ENCODE results near the gene ONECUT3. TPM values are rescaled to one million over a fixed set of nuclear protein-coding genes. Genes with fewer than 3 reads are reported as not detected.
"Not testable (repeated sequence)": the region's sequence is repeated elsewhere in the genome, so short reads cannot be mapped to it uniquely, and the experiment has no call there.

ONECUT3 gene
- total RNA-seq, 3 donors from 2014 or later: not detected

- intact Hi-C loops (cut with DNase I, micrococcal nuclease): no loop called here
- H3K4me3 ChIP-seq: no peak overlapping the region
Measured at GRCh38 chr19:1789261-1790041, 36.1 kb downstream of the ONECUT3 start.

DNA sequence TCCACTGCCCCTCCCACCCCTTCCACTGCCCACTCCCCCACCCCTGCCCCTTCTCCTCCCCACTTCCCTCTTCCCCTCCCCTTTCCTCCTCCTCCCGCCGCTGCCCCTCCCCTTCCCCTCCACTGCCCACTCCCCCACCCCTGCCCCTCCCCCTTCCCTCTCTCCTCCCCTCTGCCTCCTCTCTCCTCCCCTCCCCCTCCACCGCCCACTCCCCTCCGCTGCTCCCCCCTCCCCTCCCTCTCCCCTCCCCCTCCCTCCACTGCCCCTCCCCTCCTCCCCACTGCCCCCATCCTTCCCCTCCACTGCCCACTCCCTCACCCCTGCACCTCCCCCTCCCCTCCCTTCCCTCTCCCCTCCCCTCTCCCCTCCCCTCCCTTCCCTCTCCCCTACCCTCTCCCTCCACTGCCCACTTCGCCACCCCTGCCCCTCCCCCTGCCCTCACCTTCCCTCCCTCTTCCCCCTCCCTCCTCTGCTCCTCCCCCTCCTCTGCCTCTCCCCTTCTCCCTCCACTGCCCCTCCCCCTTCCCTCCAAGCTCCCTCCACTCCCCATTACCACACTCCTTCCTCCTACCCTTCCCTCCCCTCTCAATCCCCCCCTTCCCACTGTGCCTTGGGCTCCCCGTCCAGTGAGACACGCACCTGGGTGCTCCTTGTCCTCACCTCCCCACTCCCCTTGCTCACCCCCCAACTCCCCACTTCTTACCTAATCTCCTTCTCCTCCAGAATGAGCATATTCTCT lies 36.9 kb downstream of the ONECUT3 start:
- Histone ChIP-seq H3K4me1 (ENCODE audit: low read depth) (no peaks in the 10 kb centered on the region), H3K4me3 (no peak overlapping the region), H3K36me3 (ENCODE audit: low read depth) (no peaks in the 10 kb centered on the region), H3K9me3 (no peaks in the 10 kb centered on the region)
- ATAC-seq (no peak), DNase-seq (no peak)
- intact Hi-C loops (cut with DNase I, micrococcal nuclease): no loop called here
- TF ChIP-seq, protein P1, sequence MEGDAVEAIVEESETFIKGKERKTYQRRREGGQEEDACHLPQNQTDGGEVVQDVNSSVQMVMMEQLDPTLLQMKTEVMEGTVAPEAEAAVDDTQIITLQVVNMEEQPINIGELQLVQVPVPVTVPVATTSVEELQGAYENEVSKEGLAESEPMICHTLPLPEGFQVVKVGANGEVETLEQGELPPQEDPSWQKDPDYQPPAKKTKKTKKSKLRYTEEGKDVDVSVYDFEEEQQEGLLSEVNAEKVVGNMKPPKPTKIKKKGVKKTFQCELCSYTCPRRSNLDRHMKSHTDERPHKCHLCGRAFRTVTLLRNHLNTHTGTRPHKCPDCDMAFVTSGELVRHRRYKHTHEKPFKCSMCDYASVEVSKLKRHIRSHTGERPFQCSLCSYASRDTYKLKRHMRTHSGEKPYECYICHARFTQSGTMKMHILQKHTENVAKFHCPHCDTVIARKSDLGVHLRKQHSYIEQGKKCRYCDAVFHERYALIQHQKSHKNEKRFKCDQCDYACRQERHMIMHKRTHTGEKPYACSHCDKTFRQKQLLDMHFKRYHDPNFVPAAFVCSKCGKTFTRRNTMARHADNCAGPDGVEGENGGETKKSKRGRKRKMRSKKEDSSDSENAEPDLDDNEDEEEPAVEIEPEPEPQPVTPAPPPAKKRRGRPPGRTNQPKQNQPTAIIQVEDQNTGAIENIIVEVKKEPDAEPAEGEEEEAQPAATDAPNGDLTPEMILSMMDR (IDR thresholded peaks at IDR 0.05): no peak

More at GRCh38 chr19:1789261-1790041, 36.1 kb downstream of the ONECUT3 start:
- TF ChIP-seq, protein P1 (IDR thresholded peaks at IDR 0.05): no peak
- ATAC-seq: peak; percentile 42
- no peaks in the 10 kb centered on the region for H3K4me1 ChIP-seq (ENCODE audit: low read depth)
- H3K9me3 ChIP-seq: no peaks in the 10 kb centered on the region
- no peak for DNase-seq
- no peaks in the 10 kb centered on the region for H3K36me3 ChIP-seq (ENCODE audit: low read depth)

GRCh38 chr19:1791879-1792278 lies 38.6 kb downstream of the ONECUT3 start:
- TF ChIP-seq, protein P1 (IDR thresholded peaks at IDR 0.05): no peak
- Histone ChIP-seq H3K4me3 (no peak overlapping the region), H3K4me1 (ENCODE audit: low read depth) (peaks cover 4% of the 10 kb centered on the region), H3K9me3 (no peaks in the 10 kb centered on the region), H3K36me3 (ENCODE audit: low read depth) (no peaks in the 10 kb centered on the region)
- ATAC-seq (no peak), DNase-seq (no peak)
- intact Hi-C loops (cut with DNase I, micrococcal nuclease): no loop called here

GRCh38 chr19:1794424-1795172 lies 41.3 kb downstream of the ONECUT3 start:
- ATAC-seq (peak; percentile 49), DNase-seq (peak in 2 of 3 donors; percentile 32 to 43)
- Histone ChIP-seq H3K9me3 (no peaks in the 10 kb centered on the region), H3K4me3 (no peak overlapping the region), H3K36me3 (ENCODE audit: low read depth) (no peaks in the 10 kb centered on the region), H3K4me1 (ENCODE audit: low read depth) (peaks cover 4% of the 10 kb centered on the region)
- intact Hi-C loops (cut with DNase I, micrococcal nuclease): no loop called here
- TF ChIP-seq, protein P1 (IDR thresholded peaks at IDR 0.05): no peak

DNA sequence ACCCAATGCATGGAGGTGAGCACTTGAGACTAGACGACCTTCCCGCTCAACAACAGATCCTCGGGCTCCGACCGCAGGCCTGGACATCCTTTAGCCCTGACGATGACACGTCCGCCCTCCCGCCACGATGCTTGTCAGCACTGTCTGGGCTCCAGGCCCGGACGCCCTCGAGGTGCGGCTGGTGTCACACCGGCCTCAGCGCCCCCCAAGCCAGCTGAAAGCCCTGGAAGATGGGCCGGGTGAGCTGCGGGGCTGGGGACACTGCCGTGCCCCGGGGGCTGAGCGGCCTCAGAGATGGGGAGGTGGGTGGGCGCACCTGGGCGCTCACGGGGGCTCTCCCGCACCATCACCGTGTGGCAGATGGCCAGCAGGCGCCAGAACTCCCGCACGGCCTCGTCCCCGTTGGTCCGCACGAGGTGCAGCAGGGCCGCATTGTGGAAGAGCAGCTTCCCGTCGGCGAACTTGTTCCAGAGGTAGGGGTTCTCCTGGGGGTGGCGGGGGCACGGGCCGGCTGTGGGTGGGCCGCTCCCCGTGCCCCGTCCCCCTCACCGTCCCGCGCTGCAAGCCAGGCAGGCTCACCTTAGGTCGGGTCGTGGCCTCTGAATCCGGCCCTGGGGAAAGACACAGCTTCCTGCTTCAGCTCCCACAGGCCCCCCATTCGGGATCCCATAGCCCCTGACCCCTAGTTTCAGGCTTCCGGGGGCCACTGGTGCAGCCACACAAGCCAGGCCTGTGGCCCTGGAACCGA lies 43.3 kb downstream of the ONECUT3 start:
- Histone ChIP-seq H3K4me3 (no peak overlapping the region), H3K4me1 (ENCODE audit: low read depth) (peaks cover 4% of the 10 kb centered on the region), H3K36me3 (ENCODE audit: low read depth) (no peaks in the 10 kb centered on the region), H3K9me3 (no peaks in the 10 kb centered on the region)
- intact Hi-C loops (cut with DNase I, micrococcal nuclease): no loop called here
- TF ChIP-seq, protein P1 (IDR thresholded peaks at IDR 0.05): no peak
- DNase-seq (peak in 1 of 3 donors; percentile 38), ATAC-seq (no peak)

DNA sequence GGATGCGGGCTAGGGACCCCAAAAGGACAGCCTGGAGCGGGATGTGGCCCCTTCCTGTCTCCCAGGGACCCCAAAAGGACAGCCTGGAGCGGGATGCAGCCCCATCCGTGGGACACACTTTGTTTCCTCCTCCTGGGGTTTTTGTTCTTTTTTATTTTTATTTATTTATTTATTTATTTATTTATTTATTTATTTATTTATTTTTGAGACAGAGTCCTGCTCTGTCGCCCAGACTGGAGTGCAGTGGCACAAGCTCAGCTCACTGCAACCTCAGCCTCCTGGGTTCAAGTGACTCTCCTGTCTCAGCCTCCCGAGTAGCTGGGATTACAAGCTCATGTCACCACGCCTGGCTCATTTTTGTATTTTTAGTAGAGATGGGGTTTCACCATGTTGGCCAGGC lies 44.0 kb downstream of the ONECUT3 start:
- DNase-seq; H3K36me3 ChIP-seq (ENCODE audit: low read depth); H3K4me1 ChIP-seq (ENCODE audit: low read depth); H3K4me3 ChIP-seq; ATAC-seq; H3K9me3 ChIP-seq; intact Hi-C loops (cut with DNase I, micrococcal nuclease): not testable (repeated sequence)
